GM23338 (cell line): Measurements from ENCODE around the gene MDGA2. TPM values are rescaled to one million over a fixed set of nuclear protein-coding genes. Genes with fewer than 3 reads are reported as not detected.

Experiments
- ATAC-seq: fragments of 200-7000 bp; cut with Tn5 transposase; 3 replicates; pipeline ENCODE4 v1.9.1; 2020
- DNase-seq: peaks from one replicate; pipeline ENCODE4 v3.0.0-alpha.2; 2015; ENCODE audit warnings: low spot score
- H2AFZ ChIP-seq: fragments of 200-600 bp; sonication (generic); 2 replicates; pipeline ENCODE4 v1.8.0; 2016; ENCODE audit warnings: antibody characterized with exemption, mild to moderate bottlenecking, moderate library complexity
- H3F3A ChIP-seq: fragments of 200-600 bp; sonication (generic); replicated peaks from 2 replicates; pipeline ENCODE4 v1.8.0; 2017; ENCODE audit warnings: antibody characterized with exemption, mixed run types, low read depth
- H3K27ac ChIP-seq: fragments of 200-600 bp; sonication (generic); 2 replicates; pipeline ENCODE4 v1.6.1; 2016; ENCODE audit warnings: low read depth
- H3K27me3 ChIP-seq: fragments of 200-600 bp; sonication (generic); 2 replicates; pipeline ENCODE4 v1.8.0; 2016; ENCODE audit warnings: mild to moderate bottlenecking, mixed run types, moderate library complexity; ENCODE audit not compliant: insufficient read depth
- H3K36me3 ChIP-seq: fragments of 200-600 bp; sonication (generic); 2 replicates; pipeline ENCODE4 v1.8.0; 2016; ENCODE audit warnings: mild to moderate bottlenecking; ENCODE audit not compliant: insufficient read depth
- H3K4me1 ChIP-seq: fragments of 200-600 bp; sonication (generic); 2 replicates; pipeline ENCODE4 v1.8.0; 2016; ENCODE audit warnings: mild to moderate bottlenecking, moderate library complexity; ENCODE audit not compliant: insufficient read depth
- H3K4me2 ChIP-seq: fragments of 200-600 bp; sonication (generic); 2 replicates; pipeline ENCODE4 v1.7.1; 2017; ENCODE audit warnings: mixed run types
- H3K4me3 ChIP-seq: fragments of 200-600 bp; sonication (generic); 2 replicates; pipeline ENCODE4 v1.6.1; 2016; ENCODE audit warnings: mixed run types
- H3K79me2 ChIP-seq: fragments of 200-600 bp; sonication (generic); replicated peaks from 2 replicates; pipeline ENCODE4 v1.8.0; 2017; ENCODE audit warnings: mild to moderate bottlenecking; ENCODE audit not compliant: insufficient read depth
- H3K9me2 ChIP-seq: fragments of 200-600 bp; sonication (generic); 2 replicates; pipeline ENCODE4 v1.8.0; 2017; ENCODE audit not compliant: insufficient read depth
- H4K20me1 ChIP-seq: fragments of 200-600 bp; sonication (generic); replicated peaks from 2 replicates; pipeline ENCODE4 v1.8.0; 2017; ENCODE audit warnings: mild to moderate bottlenecking; ENCODE audit not compliant: insufficient read depth
- H3K27ac Mint-ChIP-seq: 2 replicates; pipeline ENCODE4 v1.8.0; 2020; ENCODE audit warnings: inconsistent platforms, mild to moderate bottlenecking, moderate library complexity, mixed read lengths
- H3K27me3 Mint-ChIP-seq: 3 replicates; pipeline ENCODE4 v1.8.0; 2022; ENCODE audit warnings: low read depth, mild to moderate bottlenecking, moderate library complexity, mixed read lengths, inconsistent platforms; ENCODE audit not compliant: insufficient read depth, poor library complexity
- H3K36me3 Mint-ChIP-seq: 3 replicates; pipeline ENCODE4 v1.8.0; 2021; ENCODE audit warnings: low read depth, mild to moderate bottlenecking, inconsistent platforms, moderate library complexity, mixed read lengths
- H3K4me1 Mint-ChIP-seq: 3 replicates; pipeline ENCODE4 v1.8.0; 2020; ENCODE audit warnings: mild to moderate bottlenecking, inconsistent platforms, mixed read lengths
- H3K4me3 Mint-ChIP-seq: 3 replicates; pipeline ENCODE4 v1.8.0; 2021; ENCODE audit warnings: moderate library complexity, mild to moderate bottlenecking, inconsistent platforms, mixed read lengths
- H3K9me3 Mint-ChIP-seq: 3 replicates; pipeline ENCODE4 v1.8.0; 2020; ENCODE audit warnings: moderate library complexity, mild to moderate bottlenecking, inconsistent platforms, mixed read lengths
- CREB1 ChIP-seq: fragments of 250-450 bp; sonication (Bioruptor Pico); IDR thresholded peaks from 2 replicates; pipeline ENCODE4 v1.5.0; 2020; ENCODE audit warnings: low read depth, mild to moderate bottlenecking, moderate library complexity
- CTCF ChIP-seq, 2 experiments: fragments of 200-600 bp in 1 of 2; sonication (generic) in 1 of 2; conservative IDR thresholded peaks; 2 replicates each; pipeline versions ENCODE4 v1.5.1 to v1.6.1; 2016 to 2017; ENCODE audit warnings: antibody characterized with exemption in 2 of 2, low read depth in 2 of 2, mild to moderate bottlenecking in 2 of 2, moderate library complexity in 1 of 2
- ETS1 ChIP-seq: IDR thresholded peaks from 2 replicates; pipeline ENCODE4 v1.6.1; 2016; ENCODE audit warnings: antibody characterized with exemption
- EZH2 ChIP-seq: fragments of 200-600 bp; sonication (generic); IDR thresholded peaks from one replicate; pipeline ENCODE4 v1.8.0; 2017; ENCODE audit warnings: antibody characterized with exemption, mild to moderate bottlenecking, low read depth; ENCODE audit not compliant: unreplicated experiment
- EZH2phosphoT487 ChIP-seq: fragments of 200-600 bp; sonication (generic); IDR thresholded peaks from one replicate; pipeline ENCODE4 v1.8.1; 2018; ENCODE audit warnings: antibody characterized with exemption; ENCODE audit not compliant: unreplicated experiment
- JUNB ChIP-seq: IDR thresholded peaks from one replicate; pipeline ENCODE4 v1.6.1; 2016; ENCODE audit warnings: antibody characterized with exemption; ENCODE audit not compliant: unreplicated experiment
- NANOG ChIP-seq: IDR thresholded peaks from 2 replicates; pipeline ENCODE4 v1.6.1; 2016; ENCODE audit warnings: antibody characterized with exemption, borderline replicate concordance
- POLR2AphosphoS5 ChIP-seq: IDR thresholded peaks from 2 replicates; pipeline ENCODE4 v1.6.1; 2016; ENCODE audit warnings: antibody characterized with exemption, low read depth
- REST ChIP-seq: IDR thresholded peaks from one replicate; pipeline ENCODE4 v1.6.1; 2018; ENCODE audit warnings: antibody characterized with exemption; ENCODE audit not compliant: unreplicated experiment
- STAT1 ChIP-seq: IDR thresholded peaks from one replicate; pipeline ENCODE4 v1.6.1; 2016; ENCODE audit warnings: antibody characterized with exemption; ENCODE audit not compliant: unreplicated experiment
- ZNF114 ChIP-seq: fragments of 250-450 bp; sonication (Bioruptor Pico); IDR thresholded peaks from 2 replicates; pipeline ENCODE4 v1.5.0; 2020; ENCODE audit warnings: mild to moderate bottlenecking, moderate library complexity
- ZNF331 ChIP-seq: fragments of 250-450 bp; sonication (Bioruptor Pico); IDR thresholded peaks from 2 replicates; pipeline ENCODE4 v1.5.0; 2020; ENCODE audit warnings: low read depth, mild to moderate bottlenecking, moderate library complexity
- ZNF462 ChIP-seq: fragments of 250-450 bp; sonication (Bioruptor Pico); IDR thresholded peaks from 2 replicates; pipeline ENCODE4 v1.5.0; 2020; ENCODE audit warnings: mild to moderate bottlenecking, moderate library complexity
- polyA plus RNA-seq: library from polyadenylated mRNA; unstranded; fragments of >200 nt; fragmentation: Nextera tagmentation; extraction: Ambion mirVana; gene quantifications from 2 replicates; pipeline ENCODE4 v1.2.1, GENCODE V29; 2016
- total RNA-seq: library from RNA; depleted of rRNA; stranded (reverse); fragments of >200 nt; shearing (Covaris generic); gene quantifications from 2 replicates; pipeline ENCODE4 v1.2.3, GENCODE V29; 2014

The MDGA2 gene
- total and polyA plus RNA-seq, 2 experiments from 2014 or later = 0.68 to 1.7 TPM

- Mint-ChIP-seq H3K36me3 (no peaks in the 10 kb centered on the region), H3K27me3 (no peaks in the 10 kb centered on the region), H3K4me1 (peaks cover 7% of the 10 kb centered on the region; the same call in 1 of the 3 replicates), H3K4me3 (no peak overlapping the region), H3K27ac (no peak overlapping the region), H3K9me3 (no peaks in the 10 kb centered on the region; the same call in 2 of the 3 replicates)
- H3F3A ChIP-seq = no peaks in the 10 kb centered on the region
- ATAC-seq (no peak), DNase-seq (no peak)
- H4K20me1 ChIP-seq = no peaks in the 10 kb centered on the region
- no peaks in the 10 kb centered on the region for H3K79me2 ChIP-seq
- H3K27me3 ChIP-seq = no peaks in the 10 kb centered on the region
- H2AFZ ChIP-seq = no peak overlapping the region
- no peak overlapping the region for H3K27ac ChIP-seq
- H3K4me3 ChIP-seq = no peak overlapping the region
- no peak overlapping the region for H3K4me2 ChIP-seq
- H3K4me1 ChIP-seq = no peaks in the 10 kb centered on the region
- no peak for TF ChIP-seq CTCF (conservative IDR thresholded peaks at IDR 0.05; ENCODE audit: low read depth in 2 of 2)
- TF ChIP-seq STAT1 = no peak
- TF ChIP-seq EZH2phosphoT487 = no peak
- no peak for TF ChIP-seq REST
- no peak for TF ChIP-seq ZNF331 (CRISPR knock-in tag)
- TF ChIP-seq ETS1 = no peak
- TF ChIP-seq NANOG = no peak
- TF ChIP-seq ZNF462 (CRISPR knock-in tag) = no peak
- TF ChIP-seq EZH2 = no peak
- TF ChIP-seq ZNF114 (CRISPR knock-in tag) = no peak
- TF ChIP-seq JUNB = no peak
- TF ChIP-seq CREB1 (CRISPR knock-in tag) = no peak
- TF ChIP-seq POLR2AphosphoS5 = no peak
- no peaks in the 10 kb centered on the region for H3K36me3 ChIP-seq
- peaks cover 7% of the 10 kb centered on the region; the same call in 1 of the 2 replicates for H3K9me2 ChIP-seq
These were observed 474.7 kb downstream of the MDGA2 start for GRCh38 chr14:47200740-47201139.
